Hepatocyte (in vitro differentiated cells): ENCODE results near the gene NUDT22. TPM values are rescaled to one million over a fixed set of nuclear protein-coding genes. Genes with fewer than 3 reads are reported as not detected.
A peak's percentile ranks its signal among the peaks of the same experiment; 100 is the strongest.

ENCODE experiments used
- DNase-seq: peaks from one replicate; pipeline ENCODE4 v3.0.0-alpha.2; 2016; ENCODE audit warnings: low spot score
- H2AFZ ChIP-seq: fragments of 200-600 bp; sonication (generic); 2 replicates; pipeline ENCODE4 v1.6.0; 2016; ENCODE audit warnings: antibody characterized with exemption, mild to moderate bottlenecking
- H3K27ac ChIP-seq: fragments of 200-600 bp; sonication (generic); 2 replicates; pipeline ENCODE4 v1.5.1; 2016; ENCODE audit warnings: mild to moderate bottlenecking
- H3K27me3 ChIP-seq: fragments of 200-600 bp; sonication (generic); 2 replicates; pipeline ENCODE4 v1.6.1; 2016
- H3K36me3 ChIP-seq: fragments of 200-600 bp; sonication (generic); replicated peaks from 2 replicates; pipeline ENCODE4 v1.5.1; 2016; ENCODE audit warnings: low read depth; ENCODE audit not compliant: insufficient read depth
- H3K4me1 ChIP-seq: fragments of 200-600 bp; sonication (generic); 2 replicates; pipeline ENCODE4 v1.5.1; 2016; ENCODE audit warnings: mild to moderate bottlenecking, moderate library complexity; ENCODE audit not compliant: insufficient read depth
- H3K4me2 ChIP-seq: fragments of 200-600 bp; sonication (generic); 2 replicates; pipeline ENCODE4 v1.6.0; 2016
- H3K4me3 ChIP-seq: fragments of 200-600 bp; sonication (generic); 2 replicates; pipeline ENCODE4 v1.5.1; 2016; ENCODE audit warnings: mild to moderate bottlenecking
- H3K79me2 ChIP-seq: fragments of 200-600 bp; sonication (generic); 2 replicates; pipeline ENCODE4 v1.6.0; 2017; ENCODE audit warnings: mild to moderate bottlenecking
- H3K9me2 ChIP-seq: fragments of 200-600 bp; sonication (generic); replicated peaks from 2 replicates; pipeline ENCODE4 v1.6.0; 2017; ENCODE audit warnings: mild to moderate bottlenecking; ENCODE audit not compliant: insufficient read depth
- H3K9me3 ChIP-seq: fragments of 200-600 bp; sonication (generic); 2 replicates; pipeline ENCODE4 v1.5.1; 2016; ENCODE audit warnings: low read depth, mild to moderate bottlenecking
- H4K20me1 ChIP-seq: fragments of 200-600 bp; sonication (generic); 2 replicates; pipeline ENCODE4 v1.6.0; 2016; ENCODE audit warnings: mild to moderate bottlenecking; ENCODE audit not compliant: insufficient read depth, poor library complexity, severe bottlenecking
- CTCF ChIP-seq: fragments of 200-600 bp; sonication (generic); IDR thresholded peaks from 2 replicates; pipeline ENCODE4 v1.5.1; 2016; ENCODE audit warnings: antibody characterized with exemption, mild to moderate bottlenecking; ENCODE audit not compliant: poor library complexity
- EZH2 ChIP-seq: fragments of 200-600 bp; sonication (generic); IDR thresholded peaks from 2 replicates; pipeline ENCODE4 v1.6.1; 2016; ENCODE audit warnings: antibody characterized with exemption, mild to moderate bottlenecking, borderline replicate concordance
- EZH2phosphoT487 ChIP-seq: fragments of 200-600 bp; sonication (generic); IDR thresholded peaks from one replicate; pipeline ENCODE4 v1.6.1; 2018; ENCODE audit warnings: antibody characterized with exemption, mild to moderate bottlenecking, low read depth, moderate library complexity; ENCODE audit not compliant: unreplicated experiment, severe bottlenecking
- WGBS: methylation state at CpG from one replicate; pipeline ENCODE4 v1.1.6; 2016; ENCODE audit warnings: low lambda C conversion rate; ENCODE audit errors: missing lambda C conversion rate; 5-methylcytosine and 5-hydroxymethylcytosine counted together
- polyA plus RNA-seq: library from polyadenylated mRNA; unstranded; fragments of >200 nt; fragmentation: Nextera tagmentation; extraction: Ambion mirVana; gene quantifications from 2 replicates; pipeline ENCODE4 v1.2.1, GENCODE V29; 2016
- total RNA-seq: library from RNA; depleted of rRNA; stranded (reverse); fragments of >200 nt; gene quantifications from 2 replicates; pipeline ENCODE4 v1.2.3, GENCODE V29; 2014

Gene NUDT22
- total and polyA plus RNA-seq, 2 experiments from 2014 or later = 49.5 to 66.6 TPM

DNA sequence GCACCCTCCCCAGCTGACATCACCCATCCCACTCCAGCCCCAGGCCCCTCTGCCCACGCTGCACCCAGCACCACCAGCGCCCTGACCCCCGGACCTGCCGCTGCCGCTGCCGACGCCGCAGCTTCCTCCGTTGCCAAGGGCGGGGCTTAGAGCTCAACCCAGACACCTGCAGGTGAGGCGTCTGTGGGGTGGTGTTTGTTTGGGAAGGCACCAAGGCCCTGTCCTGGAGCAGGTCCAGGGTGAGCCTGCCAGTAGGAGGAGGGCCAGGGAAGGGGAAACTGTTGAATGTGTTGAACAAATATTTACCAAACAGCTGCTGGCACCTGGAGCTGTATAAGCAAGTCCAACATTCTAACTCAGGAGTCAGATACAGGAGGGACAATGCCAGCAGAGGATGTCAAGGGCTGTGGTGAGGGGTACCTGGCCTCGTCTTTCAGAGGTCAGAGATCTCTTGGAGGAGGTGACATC is 11.4 kb downstream of the NUDT22 start:
- no peaks in the 10 kb centered on the region for H3K27me3 ChIP-seq
- H4K20me1 ChIP-seq = peaks cover 10% of the 10 kb centered on the region
- peak overlapping the region; percentile 52 for H3K27ac ChIP-seq
- 66% methylated on average over 12 of the region's 12 CpGs for WGBS
- peaks cover 18% of the 10 kb centered on the region for H3K4me1 ChIP-seq
- peaks cover 21% of the 10 kb centered on the region for H3K79me2 ChIP-seq
- no peak overlapping the region for H3K4me3 ChIP-seq
- H3K4me2 ChIP-seq = peak overlapping the region; percentile 35
- no peaks in the 10 kb centered on the region for H3K9me3 ChIP-seq
- H3K36me3 ChIP-seq = no peaks in the 10 kb centered on the region
- peak; percentile 74 for DNase-seq
- no peak for TF ChIP-seq EZH2
- no peak for TF ChIP-seq CTCF
- no peak for TF ChIP-seq EZH2phosphoT487
- H2AFZ ChIP-seq = no peak overlapping the region
- H3K9me2 ChIP-seq = no peaks in the 10 kb centered on the region

DNA sequence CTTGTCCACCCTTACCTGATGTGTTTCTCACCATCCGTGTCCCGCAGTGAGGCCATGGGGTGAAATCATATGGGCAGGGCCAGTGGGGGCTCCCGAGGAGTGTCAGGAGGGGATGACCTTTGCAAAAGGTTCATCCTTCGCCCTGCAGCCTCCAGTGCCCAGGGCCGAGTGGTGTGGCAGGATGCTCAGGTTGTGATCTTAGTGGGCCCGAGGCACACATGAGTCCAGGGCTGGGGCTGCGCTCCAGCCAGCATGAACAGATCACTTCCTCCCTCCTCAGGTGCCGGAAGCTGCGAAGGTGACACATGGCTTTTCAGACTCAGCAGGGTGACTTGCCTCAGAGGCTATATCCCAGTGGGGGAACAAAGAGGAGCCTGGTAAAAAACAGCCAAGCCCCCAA is 12.0 kb downstream of the NUDT22 start:
- no peak for DNase-seq
- Histone ChIP-seq H3K79me2 (peaks cover 26% of the 10 kb centered on the region), H3K4me2 (no peak overlapping the region), H2AFZ (no peak overlapping the region), H3K9me2 (no peaks in the 10 kb centered on the region), H3K9me3 (no peaks in the 10 kb centered on the region), H3K4me1 (peaks cover 20% of the 10 kb centered on the region), H3K27me3 (no peaks in the 10 kb centered on the region), H3K36me3 (no peaks in the 10 kb centered on the region), H3K4me3 (no peak overlapping the region), H3K27ac (peak overlapping the region; percentile 31), H4K20me1 (peaks cover 10% of the 10 kb centered on the region)
- TF ChIP-seq EZH2 = no peak
- no peak for TF ChIP-seq EZH2phosphoT487
- TF ChIP-seq CTCF = no peak
- WGBS = 97% methylated on average over 9 of the region's 9 CpGs

DNA sequence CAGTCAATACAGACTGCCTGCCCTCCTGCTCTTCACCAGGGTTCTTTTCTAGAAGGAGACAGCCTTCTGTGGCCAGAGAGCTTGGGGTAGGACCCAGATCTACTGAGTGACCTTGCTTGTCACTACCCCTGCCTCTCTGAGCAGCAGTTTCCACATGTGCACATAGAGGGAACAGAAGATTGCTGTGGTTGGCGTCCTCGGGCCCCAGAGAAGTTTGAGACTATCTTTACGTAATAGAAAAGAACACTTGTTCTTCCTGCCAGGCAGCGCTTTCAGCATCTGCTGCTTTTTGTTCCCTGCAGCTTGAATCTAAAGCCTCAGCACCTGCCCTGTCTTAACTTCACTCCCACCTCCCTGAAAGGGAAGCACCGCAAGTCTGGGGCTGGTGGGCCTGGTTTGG is 12.9 kb downstream of the NUDT22 start:
- TF ChIP-seq EZH2 (no peak), EZH2phosphoT487 (no peak), CTCF (no peak)
- Histone ChIP-seq H3K27ac (peak overlapping the region; percentile 19), H3K4me3 (no peak overlapping the region), H3K9me2 (no peaks in the 10 kb centered on the region), H2AFZ (no peak overlapping the region), H3K4me1 (peaks cover 20% of the 10 kb centered on the region), H3K27me3 (no peaks in the 10 kb centered on the region), H3K79me2 (peaks cover 23% of the 10 kb centered on the region), H3K36me3 (no peaks in the 10 kb centered on the region), H3K4me2 (no peak overlapping the region), H3K9me3 (no peaks in the 10 kb centered on the region), H4K20me1 (peaks cover 10% of the 10 kb centered on the region)
- WGBS = 95% methylated on average over 5 of the region's 5 CpGs
- no peak for DNase-seq
